Measurements from ENCODE around the gene FMO4. TPM values are rescaled to one million over a fixed set of nuclear protein-coding genes. Genes with fewer than 3 reads are reported as not detected.

FMO4 gene
- total and polyA plus RNA-seq, 9 of the 15 experiments (the other 6 are each of a cell fraction or from before 2014, with no cell fraction given) = 0.25 to 1.1 (median 0.54) TPM; not detected in 2

DNA sequence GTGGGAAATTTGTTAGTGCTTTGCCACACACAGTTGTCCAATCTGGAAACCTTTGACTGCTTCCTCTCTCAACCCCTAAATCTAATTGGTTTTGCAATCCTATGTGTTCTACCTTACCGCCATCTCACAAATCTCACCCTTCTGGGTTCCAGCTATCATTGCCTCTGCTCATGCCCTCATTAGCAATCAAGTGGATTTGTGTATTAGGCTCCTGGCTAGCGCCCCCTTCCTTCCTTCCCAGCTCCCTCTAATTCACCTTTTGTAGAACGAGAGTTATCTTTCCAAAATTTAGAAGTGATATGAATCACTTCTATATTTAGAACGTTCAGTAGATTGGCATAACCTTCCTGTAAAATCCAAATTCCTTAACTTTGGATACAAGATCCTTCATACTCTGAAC lies 47.1 kb upstream of the FMO4 start (continued):
- TF ChIP-seq, protein P1, sequence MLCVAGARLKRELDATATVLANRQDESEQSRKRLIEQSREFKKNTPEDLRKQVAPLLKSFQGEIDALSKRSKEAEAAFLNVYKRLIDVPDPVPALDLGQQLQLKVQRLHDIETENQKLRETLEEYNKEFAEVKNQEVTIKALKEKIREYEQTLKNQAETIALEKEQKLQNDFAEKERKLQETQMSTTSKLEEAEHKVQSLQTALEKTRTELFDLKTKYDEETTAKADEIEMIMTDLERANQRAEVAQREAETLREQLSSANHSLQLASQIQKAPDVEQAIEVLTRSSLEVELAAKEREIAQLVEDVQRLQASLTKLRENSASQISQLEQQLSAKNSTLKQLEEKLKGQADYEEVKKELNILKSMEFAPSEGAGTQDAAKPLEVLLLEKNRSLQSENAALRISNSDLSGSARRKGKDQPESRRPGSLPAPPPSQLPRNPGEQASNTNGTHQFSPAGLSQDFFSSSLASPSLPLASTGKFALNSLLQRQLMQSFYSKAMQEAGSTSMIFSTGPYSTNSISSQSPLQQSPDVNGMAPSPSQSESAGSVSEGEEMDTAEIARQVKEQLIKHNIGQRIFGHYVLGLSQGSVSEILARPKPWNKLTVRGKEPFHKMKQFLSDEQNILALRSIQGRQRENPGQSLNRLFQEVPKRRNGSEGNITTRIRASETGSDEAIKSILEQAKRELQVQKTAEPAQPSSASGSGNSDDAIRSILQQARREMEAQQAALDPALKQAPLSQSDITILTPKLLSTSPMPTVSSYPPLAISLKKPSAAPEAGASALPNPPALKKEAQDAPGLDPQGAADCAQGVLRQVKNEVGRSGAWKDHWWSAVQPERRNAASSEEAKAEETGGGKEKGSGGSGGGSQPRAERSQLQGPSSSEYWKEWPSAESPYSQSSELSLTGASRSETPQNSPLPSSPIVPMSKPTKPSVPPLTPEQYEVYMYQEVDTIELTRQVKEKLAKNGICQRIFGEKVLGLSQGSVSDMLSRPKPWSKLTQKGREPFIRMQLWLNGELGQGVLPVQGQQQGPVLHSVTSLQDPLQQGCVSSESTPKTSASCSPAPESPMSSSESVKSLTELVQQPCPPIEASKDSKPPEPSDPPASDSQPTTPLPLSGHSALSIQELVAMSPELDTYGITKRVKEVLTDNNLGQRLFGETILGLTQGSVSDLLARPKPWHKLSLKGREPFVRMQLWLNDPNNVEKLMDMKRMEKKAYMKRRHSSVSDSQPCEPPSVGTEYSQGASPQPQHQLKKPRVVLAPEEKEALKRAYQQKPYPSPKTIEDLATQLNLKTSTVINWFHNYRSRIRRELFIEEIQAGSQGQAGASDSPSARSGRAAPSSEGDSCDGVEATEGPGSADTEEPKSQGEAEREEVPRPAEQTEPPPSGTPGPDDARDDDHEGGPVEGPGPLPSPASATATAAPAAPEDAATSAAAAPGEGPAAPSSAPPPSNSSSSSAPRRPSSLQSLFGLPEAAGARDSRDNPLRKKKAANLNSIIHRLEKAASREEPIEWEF (CRISPR knock-in tag; IDR thresholded peaks at IDR 0.05) = no peak
- no peak for TF ChIP-seq EGR1 (conservative IDR thresholded peaks at IDR 0.05)
- TF ChIP-seq COPS2 (conservative IDR thresholded peaks at IDR 0.05) = no peak
- TF ChIP-seq SMARCA5 (IDR thresholded peaks at IDR 0.05) = no peak
- no peak for TF ChIP-seq ADNP (tag; IDR thresholded peaks at IDR 0.05)
- TF ChIP-seq HLTF (IDR thresholded peaks at IDR 0.05) = no peak
- TF ChIP-seq, protein P2, sequence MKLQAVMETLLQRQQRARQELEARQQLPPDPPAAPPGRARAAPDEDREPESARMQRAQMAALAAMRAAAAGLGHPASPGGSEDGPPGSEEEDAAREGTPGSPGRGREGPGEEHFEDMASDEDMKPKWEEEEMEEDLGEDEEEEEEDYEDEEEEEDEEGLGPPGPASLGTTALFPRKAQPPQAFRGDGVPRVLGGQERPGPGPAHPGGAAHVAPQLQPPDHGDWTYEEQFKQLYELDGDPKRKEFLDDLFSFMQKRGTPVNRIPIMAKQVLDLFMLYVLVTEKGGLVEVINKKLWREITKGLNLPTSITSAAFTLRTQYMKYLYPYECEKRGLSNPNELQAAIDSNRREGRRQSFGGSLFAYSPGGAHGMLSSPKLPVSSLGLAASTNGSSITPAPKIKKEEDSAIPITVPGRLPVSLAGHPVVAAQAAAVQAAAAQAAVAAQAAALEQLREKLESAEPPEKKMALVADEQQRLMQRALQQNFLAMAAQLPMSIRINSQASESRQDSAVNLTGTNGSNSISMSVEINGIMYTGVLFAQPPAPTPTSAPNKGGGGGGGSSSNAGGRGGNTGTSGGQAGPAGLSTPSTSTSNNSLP (IDR thresholded peaks at IDR 0.05; ENCODE audit: borderline replicate concordance, low read depth, low read length) = no peak
- TF ChIP-seq, protein P3, sequence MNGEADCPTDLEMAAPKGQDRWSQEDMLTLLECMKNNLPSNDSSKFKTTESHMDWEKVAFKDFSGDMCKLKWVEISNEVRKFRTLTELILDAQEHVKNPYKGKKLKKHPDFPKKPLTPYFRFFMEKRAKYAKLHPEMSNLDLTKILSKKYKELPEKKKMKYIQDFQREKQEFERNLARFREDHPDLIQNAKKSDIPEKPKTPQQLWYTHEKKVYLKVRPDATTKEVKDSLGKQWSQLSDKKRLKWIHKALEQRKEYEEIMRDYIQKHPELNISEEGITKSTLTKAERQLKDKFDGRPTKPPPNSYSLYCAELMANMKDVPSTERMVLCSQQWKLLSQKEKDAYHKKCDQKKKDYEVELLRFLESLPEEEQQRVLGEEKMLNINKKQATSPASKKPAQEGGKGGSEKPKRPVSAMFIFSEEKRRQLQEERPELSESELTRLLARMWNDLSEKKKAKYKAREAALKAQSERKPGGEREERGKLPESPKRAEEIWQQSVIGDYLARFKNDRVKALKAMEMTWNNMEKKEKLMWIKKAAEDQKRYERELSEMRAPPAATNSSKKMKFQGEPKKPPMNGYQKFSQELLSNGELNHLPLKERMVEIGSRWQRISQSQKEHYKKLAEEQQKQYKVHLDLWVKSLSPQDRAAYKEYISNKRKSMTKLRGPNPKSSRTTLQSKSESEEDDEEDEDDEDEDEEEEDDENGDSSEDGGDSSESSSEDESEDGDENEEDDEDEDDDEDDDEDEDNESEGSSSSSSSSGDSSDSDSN (IDR thresholded peaks at IDR 0.05; ENCODE audit: borderline replicate concordance in 1 of 2, low read depth in 2 of 2, low read length in 2 of 2) = no peak
- no peak for TF ChIP-seq CEBPG (CRISPR knock-in tag; IDR thresholded peaks at IDR 0.05)
- no peak for TF ChIP-seq CEBPG (tag; conservative IDR thresholded peaks at IDR 0.05 in 1 of 2, IDR thresholded peaks at IDR 0.05 in 1 of 2)
- no peak for TF ChIP-seq BDP1 (IDR thresholded peaks at IDR 0.05; ENCODE audit: insufficient read depth, insufficient read length)
- no peak for TF ChIP-seq ZNF384 (IDR thresholded peaks at IDR 0.05; ENCODE audit: low read depth, low read length)
